NCI-H2107 treated with DMSO at 0.1 percent for 48 hours (cell line): Measurements from ENCODE around the gene SLC34A2.

Experiments
- DNase-seq: peaks from one replicate; lab custom pipeline; 2025; ENCODE audit not compliant: unreplicated experiment; lab: John Stamatoyannopoulos, UW

Gene SLC34A2

GRCh38 chr4:25723409-25723808 lies 67.8 kb downstream of the SLC34A2 start:
- DNase-seq, result no peak

- DNase-seq, result no peak
Measured at GRCh38 chr4:25725870-25726269, 70.2 kb downstream of the SLC34A2 start.

GRCh38 chr4:25727711-25728493 lies 72.3 kb downstream of the SLC34A2 start:
- DNase-seq, result no peak
